Stimulated activated CD8-positive, alpha-beta memory T cell treated with anti-CD3 and anti-CD28 coated beads, Interleukin-15, amount 100 ng/mL, for 1 hour (primary cell): ENCODE data around the gene MTAP.

Source experiments
- DNase-seq: peaks from one replicate; pipeline ENCODE4 v3.0.0-alpha.2; 2020; ENCODE audit warnings: low read depth

Gene MTAP

GRCh38 chr9:21969951-21970799 is 167.7 kb downstream of the MTAP start:
- DNase-seq: no peak

- no peak for DNase-seq
Measured at GRCh38 chr9:21970800-21971640, 168.6 kb downstream of the MTAP start.

GRCh38 chr9:21972361-21972760 is 169.9 kb downstream of the MTAP start:
- DNase-seq: no peak

- no peak for DNase-seq
Measured at GRCh38 chr9:21974343-21974721, 171.9 kb downstream of the MTAP start.

- no peak for DNase-seq
Measured at GRCh38 chr9:21974722-21975409, 172.4 kb downstream of the MTAP start.

- no peak for DNase-seq
Measured at GRCh38 chr9:21976334-21976875, 174.0 kb downstream of the MTAP start.

- DNase-seq: no peak
Measured at GRCh38 chr9:21982391-21982790, 180.0 kb downstream of the MTAP start.

- DNase-seq: no peak
Measured at GRCh38 chr9:21982861-21983560, 180.6 kb downstream of the MTAP start.

- DNase-seq: no peak
Measured at GRCh38 chr9:21983561-21983935, 181.1 kb downstream of the MTAP start.

GRCh38 chr9:21984101-21984500 is 181.7 kb downstream of the MTAP start:
- no peak for DNase-seq

- no peak for DNase-seq
Measured at GRCh38 chr9:21985964-21986667, 183.7 kb downstream of the MTAP start.
